Hindlimb muscle (tissue), 1 donor: ENCODE data around the gene TUBGCP3. TPM values are rescaled to one million over a fixed set of nuclear protein-coding genes. Genes with fewer than 3 reads are reported as not detected.
A peak's percentile ranks its signal among the peaks of the same experiment; 100 is the strongest.

Experiments used
- DNase-seq: peaks from one replicate; pipeline ENCODE4 v3.0.0-alpha.2; 2013
- polyA plus RNA-seq: library from polyadenylated mRNA; unstranded; fragments of 120-200 nt; gene quantifications from one replicate; pipeline ENCODE4 v1.2.1, GENCODE V29; 2013; ENCODE audit not compliant: insufficient read length

The TUBGCP3 gene
- polyA plus RNA-seq, 1 donor: 19.1 TPM

DNA sequence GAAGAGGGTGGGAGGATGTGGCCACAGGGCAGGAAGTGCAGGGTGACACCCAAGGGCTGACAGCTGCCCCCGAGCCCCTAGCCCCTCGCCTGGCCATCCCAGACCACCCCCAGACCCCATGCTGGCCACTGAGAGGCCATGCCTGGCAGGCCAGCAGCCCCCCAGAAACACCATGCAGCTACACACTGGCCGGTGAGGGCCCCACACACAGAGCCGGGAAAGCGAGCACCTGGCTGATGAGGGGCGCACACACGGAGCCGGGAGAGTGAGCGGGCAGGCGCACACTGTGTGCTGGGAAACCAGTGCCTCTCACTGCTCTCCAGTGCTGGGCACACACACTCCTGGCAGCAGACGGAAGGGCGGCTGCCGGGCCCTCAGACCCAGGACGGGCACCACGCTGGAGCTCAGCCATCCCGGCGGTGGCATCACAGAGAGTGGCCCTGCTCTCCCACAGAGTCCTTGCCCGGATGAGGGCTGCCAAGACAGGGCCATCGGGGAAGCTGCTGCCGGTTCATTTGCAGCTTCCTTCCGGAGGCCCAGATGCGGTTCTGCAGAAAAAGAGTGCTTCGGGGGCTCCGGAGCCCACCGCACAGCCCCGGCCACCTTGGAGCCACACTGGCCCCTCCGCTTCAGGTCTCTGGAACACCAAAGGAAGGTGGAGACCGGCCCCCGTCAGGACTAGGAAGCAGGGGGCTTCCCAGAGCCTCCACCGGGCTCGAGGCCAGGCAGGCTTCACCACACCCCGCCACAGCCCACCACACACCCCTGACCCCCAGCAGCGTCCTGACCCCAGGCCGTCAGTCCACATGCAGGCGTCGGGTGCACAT lies 135.4 kb downstream of the TUBGCP3 start:
- no peak for DNase-seq

DNA sequence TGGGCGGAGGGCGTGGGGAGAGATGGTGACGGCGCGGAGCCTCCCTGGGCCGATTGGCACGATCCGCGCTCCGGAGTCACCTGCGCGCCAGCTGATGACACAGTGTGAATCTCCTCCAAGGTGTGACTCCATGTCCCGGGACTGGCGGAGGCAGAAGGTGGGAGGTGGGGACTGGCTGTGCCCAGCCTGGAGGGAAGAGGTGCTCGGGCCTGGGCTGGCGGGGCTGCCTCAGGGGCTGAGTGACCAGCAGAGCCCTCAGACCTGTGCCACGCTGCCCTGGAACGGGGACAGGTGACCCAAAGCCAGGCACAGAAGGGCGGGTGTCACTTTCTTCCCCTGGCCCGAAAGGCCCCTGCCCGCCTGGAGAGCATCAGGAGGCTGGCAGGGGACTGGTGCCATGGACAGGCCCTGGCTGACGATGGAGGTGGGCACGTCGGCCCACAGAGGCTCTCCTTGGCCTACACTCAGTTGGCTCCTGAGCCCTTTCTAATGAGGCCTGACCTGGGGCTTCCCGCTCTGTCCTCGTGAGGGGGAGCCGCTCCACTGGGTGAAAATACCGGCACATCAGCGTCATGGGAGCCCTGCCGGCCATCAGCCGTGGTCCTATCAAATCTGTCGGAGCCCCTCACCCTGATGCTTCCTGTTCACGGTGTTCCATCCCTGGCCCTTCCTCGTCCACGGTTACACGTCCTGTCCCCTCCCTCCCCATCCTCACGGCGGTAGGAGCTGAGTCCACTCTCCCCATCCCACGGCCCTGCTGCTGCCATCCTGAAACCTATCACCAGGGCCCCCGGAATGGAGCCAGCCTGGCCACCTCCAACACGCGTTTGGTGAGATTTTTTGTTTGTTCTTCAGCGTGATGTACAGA lies 136.2 kb downstream of the TUBGCP3 start:
- no peak for DNase-seq

DNA sequence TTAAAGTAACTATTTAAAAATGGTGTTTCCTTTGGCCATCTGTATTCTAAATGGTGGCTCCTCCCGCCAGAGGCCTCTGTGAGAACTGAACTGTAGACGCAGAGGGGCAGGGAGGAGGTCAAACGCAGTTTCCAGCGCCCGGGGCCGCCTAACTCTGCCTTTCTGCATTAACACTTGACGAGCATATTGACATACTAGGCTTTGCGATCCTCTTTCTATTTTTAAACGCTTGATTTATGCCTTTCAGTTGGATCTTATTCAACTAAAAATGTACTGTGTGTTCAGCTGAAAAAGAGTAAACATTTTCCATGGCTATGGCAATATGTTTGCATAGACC lies 137.1 kb downstream of the TUBGCP3 start:
- no peak for DNase-seq

GRCh38 chr13:112450118-112450903 lies 137.6 kb downstream of the TUBGCP3 start:
- DNase-seq: no peak

- no peak for DNase-seq
These were observed 138.4 kb downstream of the TUBGCP3 start for GRCh38 chr13:112449545-112449930.

DNA sequence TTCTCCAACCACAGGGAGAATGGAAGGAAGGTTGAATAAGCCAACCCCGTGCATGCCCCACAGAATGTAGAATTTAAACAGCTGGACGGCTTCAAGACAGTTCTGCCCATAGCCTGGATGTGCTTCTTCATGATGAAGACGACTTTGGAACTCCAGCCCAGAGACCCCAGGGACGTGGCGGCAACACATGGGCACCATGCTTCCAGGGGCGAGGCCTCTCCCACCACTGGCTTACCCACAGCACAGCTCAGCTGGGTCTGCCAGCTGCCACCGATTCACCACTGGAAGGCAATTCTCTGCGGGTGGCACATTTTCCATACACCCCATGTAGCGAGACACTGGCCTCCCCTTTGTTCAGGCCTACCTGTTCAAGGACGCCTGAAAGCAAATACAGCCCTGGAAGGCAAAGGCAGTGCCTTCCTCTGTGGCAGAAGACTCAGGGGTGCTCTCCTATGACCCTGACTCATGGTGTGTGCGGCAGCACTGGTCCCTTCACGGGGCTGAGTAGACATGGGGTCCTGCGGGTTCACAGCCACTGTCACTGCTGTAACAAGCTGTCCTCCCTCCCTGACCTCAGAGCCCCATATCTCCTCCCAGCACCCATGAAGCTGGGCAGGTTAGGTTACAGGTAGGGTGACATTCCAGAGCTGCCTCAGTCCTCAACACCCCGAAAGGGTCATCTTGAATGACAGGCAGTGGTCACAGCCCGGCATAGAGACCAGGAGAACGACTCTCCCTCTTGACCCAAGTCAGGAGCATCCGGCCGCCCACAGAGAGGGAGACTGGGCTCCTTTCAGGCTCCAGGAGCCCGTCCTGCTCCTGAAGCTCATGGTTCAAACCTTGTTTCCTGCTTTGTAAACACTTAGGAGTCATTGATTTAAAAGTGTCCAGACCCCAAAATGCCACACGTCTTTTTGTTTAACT lies 139.1 kb downstream of the TUBGCP3 start:
- DNase-seq: no peak

- DNase-seq: no peak
These were observed 140.0 kb downstream of the TUBGCP3 start for GRCh38 chr13:112447761-112448603.

GRCh38 chr13:112447306-112447705 lies 140.6 kb downstream of the TUBGCP3 start:
- no peak for DNase-seq

DNA sequence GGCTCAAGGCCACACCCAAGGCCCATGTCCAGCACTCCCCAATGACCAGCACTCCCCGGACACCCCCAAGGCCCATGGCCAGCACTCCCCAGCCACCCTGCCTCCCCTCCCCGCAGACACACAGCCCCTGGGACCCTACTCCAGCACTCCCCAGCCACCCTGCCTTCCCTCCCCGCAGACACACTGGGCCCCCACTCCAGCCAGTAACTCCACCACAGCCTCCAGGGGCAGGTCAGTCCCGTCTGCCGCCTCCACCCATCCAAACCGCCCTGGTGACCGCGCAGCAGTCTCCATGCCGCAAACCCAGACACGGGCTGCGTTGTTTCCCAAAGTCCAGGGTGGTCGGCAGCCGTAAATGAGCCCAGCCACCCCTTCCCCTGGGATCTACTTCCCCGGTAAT lies 141.1 kb downstream of the TUBGCP3 start:
- DNase-seq: no peak

DNA sequence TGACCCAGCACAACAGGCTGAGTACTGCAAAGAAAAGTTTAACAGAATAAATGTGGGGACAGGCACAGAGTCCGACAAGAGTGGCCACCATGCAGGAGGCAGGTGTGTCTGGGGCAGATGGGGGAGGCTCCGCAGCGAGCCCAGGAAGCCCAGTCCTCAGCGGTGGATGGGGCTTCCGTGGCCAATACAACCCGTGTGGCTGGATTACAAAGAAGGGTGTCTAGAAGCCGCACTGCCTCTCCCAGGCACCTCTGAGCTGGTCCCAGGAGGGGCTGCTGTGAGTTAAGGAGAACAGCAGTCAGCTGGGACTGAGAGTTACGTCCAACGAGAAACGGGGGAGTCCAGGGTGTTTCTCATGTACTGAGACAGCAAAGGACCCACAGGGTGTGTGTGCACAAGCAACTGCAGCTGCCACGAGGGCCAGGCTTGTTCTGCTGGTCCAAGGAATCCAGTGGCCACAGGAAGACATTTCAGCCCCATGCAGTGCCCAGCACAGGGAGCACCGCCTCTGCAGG lies 141.5 kb downstream of the TUBGCP3 start:
- DNase-seq: no peak

DNA sequence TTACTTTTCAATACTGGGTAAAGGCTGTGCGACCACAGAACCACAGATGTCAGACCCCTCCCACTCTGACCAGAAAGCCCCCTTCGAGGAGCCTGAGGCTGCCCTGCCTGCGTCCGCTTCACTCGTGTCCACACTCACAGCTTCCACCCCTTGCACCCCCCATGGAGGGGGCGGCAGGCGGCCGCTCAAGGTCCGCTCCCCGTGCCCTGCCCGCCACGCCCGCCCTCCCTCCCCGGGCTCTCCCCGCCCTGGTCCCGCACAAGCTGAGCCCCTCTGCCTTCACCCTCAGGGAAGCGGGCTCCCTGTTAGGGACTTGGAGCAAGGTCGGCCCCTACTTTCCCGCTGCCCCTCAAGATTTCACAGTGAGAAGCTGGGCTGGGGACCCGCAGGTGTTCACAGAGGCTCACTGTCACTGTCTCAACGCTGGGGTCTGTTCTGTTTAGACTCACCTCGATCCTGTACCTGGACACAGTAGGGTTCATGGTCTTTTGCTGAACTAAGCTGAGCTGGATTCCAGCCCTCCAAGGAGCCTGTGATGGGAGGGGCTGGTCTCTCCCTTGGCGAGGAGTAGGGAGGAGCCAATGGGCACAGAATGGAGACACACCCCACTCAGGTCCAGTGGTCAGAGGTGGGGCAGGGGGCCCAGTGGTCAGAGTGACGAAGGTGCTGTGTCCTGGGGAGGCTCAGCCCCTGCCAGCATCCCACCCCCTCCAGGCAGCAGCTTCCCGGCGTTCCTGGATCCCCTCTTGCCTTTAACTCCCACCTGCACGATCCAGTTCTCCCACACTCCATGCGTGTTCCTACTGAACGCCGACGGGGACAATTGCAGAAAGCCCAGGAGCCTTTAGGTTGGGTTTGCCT lies 142.3 kb downstream of the TUBGCP3 start:
- DNase-seq: no peak

DNA sequence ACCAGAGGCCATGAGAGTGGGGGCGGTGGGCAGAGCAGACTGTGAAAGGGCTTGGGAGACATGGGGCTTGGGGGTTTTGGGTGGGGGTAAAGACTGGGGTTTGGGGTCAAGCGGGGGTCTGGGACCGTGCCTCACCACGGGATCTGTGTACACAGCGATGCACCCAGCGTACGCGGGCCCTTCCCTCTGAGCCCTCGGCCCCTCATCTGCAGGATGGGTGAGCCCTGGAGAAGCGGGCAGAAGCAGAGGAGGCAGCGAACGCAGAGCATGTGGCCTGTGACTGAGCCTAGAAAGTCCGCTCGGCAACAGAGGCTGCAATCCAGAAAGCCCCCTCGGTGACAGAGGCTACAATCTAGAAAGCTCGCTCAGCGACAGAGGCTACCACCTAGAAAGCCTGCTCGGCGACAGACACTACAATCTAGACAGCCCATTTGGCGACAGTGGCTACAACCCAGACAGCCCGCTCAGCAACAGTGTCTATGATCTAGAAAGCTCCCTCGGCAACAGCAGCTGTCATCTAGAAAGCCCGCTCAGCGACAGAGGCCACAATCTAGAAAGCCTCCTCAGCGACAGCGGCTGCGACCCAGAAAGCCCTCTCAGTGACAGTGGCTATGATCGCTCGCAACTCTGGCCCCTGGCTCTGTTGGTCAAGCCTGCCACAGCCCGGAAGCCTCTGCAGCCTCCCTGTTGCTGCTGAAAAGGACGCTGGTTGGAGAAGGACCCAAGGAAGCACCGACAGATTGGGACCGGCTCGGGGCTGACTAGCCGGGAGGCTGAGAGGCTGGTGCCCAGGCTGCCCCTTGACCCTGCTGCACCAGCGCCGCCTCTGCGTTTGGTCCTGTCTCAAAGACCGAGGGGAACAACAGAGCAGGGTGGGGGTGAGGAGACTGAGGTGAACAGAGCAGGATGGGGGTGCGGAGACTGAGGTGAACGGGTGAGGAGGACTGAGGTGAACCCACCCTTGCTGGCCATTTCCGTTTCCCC lies 143.2 kb downstream of the TUBGCP3 start:
- no peak for DNase-seq

DNA sequence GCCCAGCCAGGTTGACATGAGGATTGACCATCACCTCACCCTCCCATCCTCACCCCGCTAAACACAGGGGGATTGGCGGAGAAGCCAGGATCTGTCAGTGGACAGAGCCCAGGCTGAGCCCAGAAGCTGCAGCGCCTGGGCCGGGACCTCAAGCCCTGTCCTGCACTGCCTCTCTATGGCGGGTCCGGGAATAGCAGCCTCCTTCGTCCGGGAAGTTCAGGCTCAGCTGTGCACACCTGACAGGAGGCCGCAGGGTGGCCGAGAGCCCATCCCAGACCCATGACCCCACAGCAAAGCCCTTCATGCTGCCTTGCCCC lies 144.0 kb downstream of the TUBGCP3 start:
- peak; percentile 58 for DNase-seq

- no peak for DNase-seq
These were observed 144.6 kb downstream of the TUBGCP3 start for GRCh38 chr13:112443191-112443994.

DNA sequence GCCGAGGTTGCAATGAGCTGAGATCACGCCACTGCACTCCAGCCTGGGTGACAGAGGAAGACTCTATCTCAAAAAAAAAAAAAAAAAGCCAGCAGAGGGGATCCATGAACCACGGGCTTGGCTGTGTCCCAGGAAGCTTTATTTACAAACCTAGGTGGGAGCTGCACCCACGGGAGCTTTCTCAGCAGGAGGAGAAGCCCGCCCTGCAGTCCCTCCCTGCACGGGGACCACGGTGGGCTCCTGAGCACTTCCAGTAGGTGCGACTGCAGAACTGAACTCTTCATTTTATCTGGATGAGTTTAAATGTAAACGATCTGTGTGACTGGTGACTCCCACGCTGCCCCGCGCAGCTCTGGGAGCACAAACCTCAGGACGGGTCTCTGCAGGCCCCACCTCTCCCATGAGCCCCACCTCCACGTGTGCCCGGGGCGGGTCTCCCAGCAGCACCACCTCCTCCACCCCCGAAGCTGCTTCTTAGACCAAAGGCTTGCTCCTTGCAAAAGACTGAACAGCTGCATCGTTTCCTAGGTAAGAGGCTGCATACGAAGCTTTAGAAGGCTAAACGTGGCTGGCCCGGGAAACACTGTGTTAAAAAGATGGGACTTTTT lies 145.4 kb downstream of the TUBGCP3 start:
- no peak for DNase-seq

GRCh38 chr13:112441779-112442310 lies 146.1 kb downstream of the TUBGCP3 start:
- DNase-seq: no peak

DNA sequence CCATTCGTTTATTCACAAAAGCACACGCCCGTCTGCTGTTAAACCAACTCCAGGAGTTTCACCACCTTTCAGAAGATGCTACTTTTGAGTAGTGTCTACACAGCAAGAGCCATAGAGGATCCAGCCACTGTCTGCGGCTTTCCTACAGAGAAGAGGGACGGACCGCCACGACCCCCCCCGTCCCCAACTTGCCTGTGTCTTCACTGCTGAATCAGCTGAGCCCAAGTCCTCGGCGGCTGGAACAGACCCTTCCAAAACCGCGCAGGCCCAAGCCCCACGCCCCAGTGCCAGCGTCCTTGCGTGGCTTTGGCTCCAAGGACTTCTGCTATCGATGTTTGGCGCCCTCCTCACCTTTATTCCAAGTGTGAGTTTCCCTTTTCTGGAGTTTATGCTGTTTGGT lies 146.7 kb downstream of the TUBGCP3 start:
- no peak for DNase-seq
